ENCODE data around the gene PDE2A. TPM values are rescaled to one million over a fixed set of nuclear protein-coding genes. Genes with fewer than 3 reads are reported as not detected.

Gene PDE2A
- total and polyA plus RNA-seq, 2 experiments from 2014 or later: 0.60 to 2.2 TPM

DNA sequence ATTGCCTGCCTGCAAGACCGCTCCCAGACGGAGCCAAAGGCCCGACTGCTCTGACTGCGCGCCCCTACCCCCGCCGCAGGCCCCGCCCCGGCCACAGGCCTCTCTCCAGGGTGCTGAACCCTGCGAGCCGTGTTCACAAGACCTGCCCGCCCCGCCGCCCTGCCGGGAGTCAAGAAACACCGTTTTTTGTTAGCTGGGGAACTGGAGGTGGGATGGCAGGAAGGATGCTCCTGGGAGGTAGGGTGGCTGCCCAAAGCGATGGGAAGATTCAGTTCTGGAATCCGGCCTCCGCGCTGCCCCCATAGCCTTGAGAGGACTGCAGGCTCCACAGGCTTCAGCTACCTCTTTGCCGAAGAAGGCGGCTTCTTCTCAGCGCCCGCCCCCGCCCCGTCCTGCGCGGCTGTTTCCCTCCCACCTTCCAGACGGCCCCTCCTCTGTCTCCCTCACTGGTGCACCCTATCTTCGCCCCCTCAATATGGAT lies 2.7 kb upstream of the PDE2A start:
- peaks cover 77% of the 10 kb centered on the region for H3K27me3 ChIP-seq
- 3% methylated on average over 29 of the region's 30 CpGs for WGBS (ENCODE audit: low lambda C conversion rate, missing lambda C conversion rate)

GRCh38 chr11:72675221-72675620 lies 999 bp upstream of the PDE2A start:
- no peaks in the 10 kb centered on the region for H3K36me3 ChIP-seq (replicated peaks; ENCODE audit: insufficient read depth, low read depth)
- no peaks in the 10 kb centered on the region for H3K9me3 ChIP-seq (ENCODE audit: low read depth)
- H4K20me1 ChIP-seq (ENCODE audit: insufficient read depth, poor library complexity, severe bottlenecking): no peaks in the 10 kb centered on the region
- TF ChIP-seq EZH2 (IDR thresholded peaks at IDR 0.05; ENCODE audit: borderline replicate concordance) (no peak), CTCF (IDR thresholded peaks at IDR 0.05; ENCODE audit: poor library complexity) (no peak), EZH2phosphoT487 (IDR thresholded peaks at IDR 0.05; ENCODE audit: low read depth, severe bottlenecking, unreplicated experiment) (no peak)
- no peak overlapping the region for H2AFZ ChIP-seq
- WGBS (ENCODE audit: low lambda C conversion rate, missing lambda C conversion rate): 31% methylated on average over 2 of the region's 2 CpGs
- DNase-seq (ENCODE audit: low spot score): no peak
- no peak overlapping the region for H3K27ac ChIP-seq
- H3K9me2 ChIP-seq (replicated peaks; ENCODE audit: insufficient read depth): no peaks in the 10 kb centered on the region
- no peak overlapping the region for H3K4me3 ChIP-seq
- H3K4me2 ChIP-seq: no peak overlapping the region
- H3K79me2 ChIP-seq: no peaks in the 10 kb centered on the region
- peaks cover 91% of the 10 kb centered on the region for H3K27me3 ChIP-seq
- H3K4me1 ChIP-seq (ENCODE audit: insufficient read depth): no peaks in the 10 kb centered on the region

More for the DNA sequence above, 2.7 kb upstream of the PDE2A start:
- Histone ChIP-seq H3K9me3 (ENCODE audit: low read depth) (no peaks in the 10 kb centered on the region), H3K9me2 (replicated peaks; ENCODE audit: insufficient read depth) (no peaks in the 10 kb centered on the region), H3K27ac (no peak overlapping the region), H4K20me1 (ENCODE audit: insufficient read depth, poor library complexity, severe bottlenecking) (no peaks in the 10 kb centered on the region), H3K79me2 (no peaks in the 10 kb centered on the region), H3K4me3 (no peak overlapping the region), H2AFZ (no peak overlapping the region), H3K4me2 (peak overlapping the region; percentile 33), H3K36me3 (replicated peaks; ENCODE audit: insufficient read depth, low read depth) (no peaks in the 10 kb centered on the region), H3K4me1 (ENCODE audit: insufficient read depth) (no peaks in the 10 kb centered on the region)
- DNase-seq (ENCODE audit: low spot score): peak; percentile 86
- TF ChIP-seq EZH2 (IDR thresholded peaks at IDR 0.05; ENCODE audit: borderline replicate concordance) (no peak), EZH2phosphoT487 (IDR thresholded peaks at IDR 0.05; ENCODE audit: low read depth, severe bottlenecking, unreplicated experiment) (no peak), CTCF (IDR thresholded peaks at IDR 0.05; ENCODE audit: poor library complexity) (no peak)

- Histone ChIP-seq H3K4me3 (no peak overlapping the region), H4K20me1 (ENCODE audit: insufficient read depth, poor library complexity, severe bottlenecking) (no peaks in the 10 kb centered on the region)
- TF ChIP-seq EZH2phosphoT487 (IDR thresholded peaks at IDR 0.05; ENCODE audit: low read depth, severe bottlenecking, unreplicated experiment) (no peak), EZH2 (IDR thresholded peaks at IDR 0.05; ENCODE audit: borderline replicate concordance) (no peak), CTCF (IDR thresholded peaks at IDR 0.05; ENCODE audit: poor library complexity) (no peak)
Observed at GRCh38 chr11:72673284-72673942, 809 bp downstream of the PDE2A start.

More at GRCh38 chr11:72673284-72673942, 809 bp downstream of the PDE2A start:
- DNase-seq (ENCODE audit: low spot score): no peak
- Histone ChIP-seq H3K27ac (no peak overlapping the region), H3K36me3 (replicated peaks; ENCODE audit: insufficient read depth, low read depth) (no peaks in the 10 kb centered on the region), H3K9me2 (replicated peaks; ENCODE audit: insufficient read depth) (no peaks in the 10 kb centered on the region), H3K9me3 (ENCODE audit: low read depth) (no peaks in the 10 kb centered on the region), H3K4me1 (ENCODE audit: insufficient read depth) (no peaks in the 10 kb centered on the region), H3K4me2 (no peak overlapping the region), H3K79me2 (no peaks in the 10 kb centered on the region), H3K27me3 (peaks cover 81% of the 10 kb centered on the region), H2AFZ (no peak overlapping the region)
- 51% methylated on average over 11 of the region's 12 CpGs for WGBS (ENCODE audit: low lambda C conversion rate, missing lambda C conversion rate)
